Fibroblast of lung (primary cell): ENCODE results near the gene PAIP1.

Source experiments
- EZH2 ChIP-seq: IDR thresholded peaks from 2 replicates; pipeline ENCODE4 v1.5.1; 2012; ENCODE audit warnings: low read length, control low read depth, mild to moderate bottlenecking; ENCODE audit errors: missing control alignments
- TF ChIP-seq, protein P1 (sequence below), 2 donors: IDR thresholded peaks in 1 of 2; conservative IDR thresholded peaks in 1 of 2; 1 replicate in 1 of 2; 2 replicates in 1 of 2; pipeline ENCODE4 v1.5.1; 2011 to 2012; ENCODE audit warnings: low read length in 2 of 2, control low read depth in 1 of 2, inconsistent platforms in 1 of 2, low read depth in 1 of 2, mild to moderate bottlenecking in 1 of 2

DNA sequence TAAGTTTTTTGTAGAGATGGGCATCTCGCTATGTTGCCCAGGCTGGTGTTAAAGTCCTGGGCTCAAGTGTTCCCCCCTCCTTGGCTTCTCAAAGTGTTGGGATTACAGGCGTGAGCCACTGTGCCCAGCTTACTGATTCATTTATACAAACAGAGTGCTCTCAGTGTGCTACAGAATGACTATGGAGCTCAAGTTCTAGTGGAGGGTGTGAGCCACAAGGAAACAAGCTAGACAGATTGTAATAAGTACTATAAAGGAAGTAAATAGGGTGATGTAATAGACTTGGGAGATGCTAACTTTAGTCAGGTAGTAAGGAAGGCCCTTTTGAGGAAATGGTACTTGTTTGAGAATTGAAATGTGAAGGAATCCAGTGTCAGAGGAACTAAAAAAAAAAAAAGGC is 71.5 kb downstream of the PAIP1 start:
- TF ChIP-seq, protein P1, sequence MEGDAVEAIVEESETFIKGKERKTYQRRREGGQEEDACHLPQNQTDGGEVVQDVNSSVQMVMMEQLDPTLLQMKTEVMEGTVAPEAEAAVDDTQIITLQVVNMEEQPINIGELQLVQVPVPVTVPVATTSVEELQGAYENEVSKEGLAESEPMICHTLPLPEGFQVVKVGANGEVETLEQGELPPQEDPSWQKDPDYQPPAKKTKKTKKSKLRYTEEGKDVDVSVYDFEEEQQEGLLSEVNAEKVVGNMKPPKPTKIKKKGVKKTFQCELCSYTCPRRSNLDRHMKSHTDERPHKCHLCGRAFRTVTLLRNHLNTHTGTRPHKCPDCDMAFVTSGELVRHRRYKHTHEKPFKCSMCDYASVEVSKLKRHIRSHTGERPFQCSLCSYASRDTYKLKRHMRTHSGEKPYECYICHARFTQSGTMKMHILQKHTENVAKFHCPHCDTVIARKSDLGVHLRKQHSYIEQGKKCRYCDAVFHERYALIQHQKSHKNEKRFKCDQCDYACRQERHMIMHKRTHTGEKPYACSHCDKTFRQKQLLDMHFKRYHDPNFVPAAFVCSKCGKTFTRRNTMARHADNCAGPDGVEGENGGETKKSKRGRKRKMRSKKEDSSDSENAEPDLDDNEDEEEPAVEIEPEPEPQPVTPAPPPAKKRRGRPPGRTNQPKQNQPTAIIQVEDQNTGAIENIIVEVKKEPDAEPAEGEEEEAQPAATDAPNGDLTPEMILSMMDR (conservative IDR thresholded peaks at IDR 0.05 in 1 of 2, IDR thresholded peaks at IDR 0.05 in 1 of 2; ENCODE audit: low read depth in 1 of 2, low read length in 2 of 2), result no peak
- TF ChIP-seq EZH2, result no peak
